ACHN (cell line): ENCODE data around the gene NID1.

ENCODE experiments used
- DNase-seq: peaks from one replicate; pipeline ENCODE4 v3.0.0-alpha.2; 2015
- in situ Hi-C: cut with HindIII; loops from 2 replicates; pipeline ENCODE4 v1.10.0; 2017; ENCODE audit warnings: low sequenced_read_pairs, low pct_ligation_motif_present, low pct_unique_long_range_greater_than_20kb

The NID1 gene

DNA sequence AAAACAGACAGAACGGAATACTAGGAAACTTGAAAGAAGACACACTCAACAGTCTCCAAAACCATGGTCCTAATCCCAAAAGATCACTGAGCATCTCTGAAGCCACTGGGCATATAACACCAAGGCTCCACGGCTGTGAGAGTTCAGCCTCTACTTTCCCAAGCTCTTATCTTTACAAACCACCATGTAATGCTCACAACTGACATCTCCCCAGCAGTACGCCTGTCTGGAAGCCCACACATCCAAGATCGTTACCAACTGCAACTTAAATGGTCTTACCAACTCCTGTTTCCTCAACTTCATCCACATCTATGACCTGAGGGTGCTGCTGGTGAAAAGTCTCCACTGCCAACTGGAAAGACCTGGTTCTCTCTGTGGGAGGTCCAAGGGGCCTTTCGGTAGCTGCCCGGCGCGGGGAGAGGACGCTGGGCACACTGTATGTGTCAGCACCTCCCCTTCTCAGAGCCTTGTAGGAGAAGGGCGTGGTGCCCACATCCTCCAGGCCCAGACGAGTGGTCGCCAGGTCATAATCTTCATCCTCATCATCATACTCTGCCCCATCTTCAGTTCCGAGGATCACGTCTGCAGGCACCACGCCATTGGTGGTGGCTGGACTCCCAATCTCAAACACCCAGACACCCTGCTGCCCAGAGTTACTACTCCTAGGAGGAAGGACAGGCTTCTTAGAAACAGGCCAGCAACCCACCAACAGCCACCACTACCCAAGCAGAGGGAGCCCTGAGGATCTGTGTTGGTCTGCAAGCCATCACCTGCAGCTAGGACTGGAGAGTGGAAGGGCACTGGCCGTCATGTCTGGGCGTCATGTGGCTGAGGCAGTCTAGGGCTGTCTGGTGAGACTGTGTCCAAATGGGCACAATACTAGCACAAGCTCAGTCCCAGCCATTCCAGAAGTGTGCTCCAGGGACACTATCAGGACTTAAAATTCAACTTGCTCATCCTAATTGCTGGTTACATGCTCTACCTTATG is 23.0 kb downstream of the NID1 start:
- in situ Hi-C loops = no loop called here
- no peak for DNase-seq

DNA sequence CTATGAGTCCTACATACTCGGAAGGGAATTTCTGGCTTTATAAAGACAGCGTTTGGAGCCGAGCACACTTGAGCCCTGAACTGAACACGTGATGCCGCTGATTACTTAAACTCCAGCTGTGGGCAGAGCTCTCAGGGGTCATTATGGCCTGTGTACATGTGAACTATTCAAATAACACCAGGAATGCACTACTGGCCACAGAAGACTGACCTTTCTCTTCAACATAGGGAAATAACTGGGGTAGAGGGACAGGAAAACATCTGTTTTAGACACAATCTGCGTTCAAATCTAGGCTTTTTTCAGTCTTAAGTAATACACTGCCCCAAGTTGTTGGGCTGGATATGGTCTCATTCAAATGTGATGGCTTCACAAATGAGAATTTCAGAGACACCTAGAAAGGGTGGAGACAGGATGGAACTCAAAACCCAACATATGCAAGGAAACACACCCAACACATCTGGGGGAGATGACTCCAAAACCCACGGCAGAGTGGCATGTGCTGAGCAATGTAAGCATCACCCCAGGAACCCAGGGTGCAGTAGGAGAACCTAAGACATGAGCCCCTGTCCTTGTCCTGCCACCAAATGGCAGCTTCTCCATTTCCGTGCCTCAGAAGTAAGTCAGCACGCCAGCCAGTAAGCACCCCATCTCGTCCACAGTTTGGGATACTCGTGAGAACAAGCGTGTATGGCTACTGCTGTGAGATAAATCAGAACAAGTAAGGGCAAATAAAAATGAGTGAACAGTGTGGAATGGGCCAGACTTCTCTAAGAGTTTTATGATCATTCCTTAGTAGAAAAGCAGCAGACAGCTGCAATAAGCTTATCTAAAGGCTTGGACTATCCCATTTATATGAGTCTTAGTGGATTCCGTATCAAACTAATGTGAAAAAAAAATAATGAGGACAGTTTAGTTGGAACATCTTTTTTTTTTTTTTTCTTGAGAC is 24.9 kb downstream of the NID1 start:
- in situ Hi-C loops = no loop called here
- DNase-seq = no peak

DNA sequence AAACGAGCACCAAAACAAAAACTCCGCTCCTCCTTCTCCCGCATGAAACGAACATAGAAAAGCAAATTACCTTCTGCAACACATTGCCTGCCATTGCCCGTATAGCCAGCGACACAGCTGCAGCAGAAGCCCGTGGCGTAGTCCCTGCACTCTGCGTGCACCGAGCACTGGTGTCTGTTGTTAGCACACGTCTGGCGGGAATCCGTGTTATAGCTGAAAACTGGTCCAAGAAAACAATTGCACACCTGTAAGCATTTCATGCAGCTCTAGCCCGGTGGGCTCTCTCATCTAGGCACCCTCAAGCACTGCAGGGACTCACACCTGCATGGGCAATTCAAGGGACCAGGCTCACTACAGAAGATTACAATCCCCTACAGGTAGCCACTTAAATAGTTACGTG is 26.9 kb downstream of the NID1 start:
- DNase-seq = no peak
- in situ Hi-C loops = no loop called here

DNA sequence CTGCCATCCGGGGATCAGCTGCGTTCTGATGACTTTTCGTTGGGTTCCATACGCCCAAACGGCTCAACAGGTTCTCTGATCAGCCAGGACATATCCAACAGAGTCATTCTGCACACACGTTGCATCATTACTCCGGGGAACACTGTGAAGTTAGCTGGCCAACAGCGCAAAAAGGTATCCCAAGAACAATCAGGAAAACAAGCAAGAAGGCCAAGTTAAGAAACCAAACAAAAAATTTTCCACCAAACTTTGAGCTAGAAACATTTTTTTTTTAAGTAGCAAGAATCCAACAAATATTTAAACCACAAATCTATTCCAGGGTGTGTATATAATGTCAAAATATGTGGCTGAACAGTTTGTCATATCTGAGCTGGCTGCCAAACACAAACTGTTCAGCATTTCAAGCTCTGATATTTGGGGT is 29.2 kb downstream of the NID1 start:
- in situ Hi-C loops = no loop called here

DNA sequence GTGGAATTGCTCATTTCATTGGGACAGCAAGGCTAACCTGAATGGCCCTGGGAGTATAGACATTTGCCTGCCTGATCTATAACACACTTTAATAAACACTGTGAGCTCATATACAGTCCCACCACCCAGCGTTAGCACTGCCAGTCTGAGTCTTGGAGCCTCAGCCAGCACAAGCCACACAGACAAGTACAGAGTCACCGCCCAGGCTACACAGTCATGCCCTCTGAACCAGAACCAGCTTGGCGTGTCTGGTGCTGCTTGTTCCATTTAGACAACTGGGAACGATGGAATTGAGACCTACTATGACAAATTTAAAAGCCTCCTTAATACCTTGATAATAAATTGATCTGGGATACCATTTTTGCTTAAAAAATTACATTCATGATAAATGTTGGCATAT is 31.6 kb downstream of the NID1 start:
- no peak for DNase-seq
- in situ Hi-C loops = no loop called here

More for the DNA sequence above, 29.2 kb downstream of the NID1 start:
- DNase-seq = no peak

DNA sequence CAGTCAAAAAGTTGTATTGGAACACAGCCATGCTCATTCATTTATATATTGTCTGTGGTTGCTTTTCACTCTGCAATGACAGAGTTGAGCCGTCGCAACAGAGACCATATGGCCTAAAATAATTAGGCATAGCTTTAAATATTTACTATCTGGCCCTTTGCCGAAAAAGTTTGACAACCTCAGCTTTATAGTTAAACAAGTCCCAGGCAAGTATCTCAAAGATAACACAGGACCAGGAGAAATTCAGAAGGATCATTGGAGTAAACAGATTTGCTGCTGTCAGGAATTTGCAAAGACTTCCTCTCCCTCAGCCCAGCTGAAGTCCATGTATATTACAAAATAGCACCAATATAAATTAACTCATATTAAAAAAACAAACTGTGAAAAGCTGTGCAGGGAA is 34.4 kb downstream of the NID1 start:
- in situ Hi-C loops = no loop called here

DNA sequence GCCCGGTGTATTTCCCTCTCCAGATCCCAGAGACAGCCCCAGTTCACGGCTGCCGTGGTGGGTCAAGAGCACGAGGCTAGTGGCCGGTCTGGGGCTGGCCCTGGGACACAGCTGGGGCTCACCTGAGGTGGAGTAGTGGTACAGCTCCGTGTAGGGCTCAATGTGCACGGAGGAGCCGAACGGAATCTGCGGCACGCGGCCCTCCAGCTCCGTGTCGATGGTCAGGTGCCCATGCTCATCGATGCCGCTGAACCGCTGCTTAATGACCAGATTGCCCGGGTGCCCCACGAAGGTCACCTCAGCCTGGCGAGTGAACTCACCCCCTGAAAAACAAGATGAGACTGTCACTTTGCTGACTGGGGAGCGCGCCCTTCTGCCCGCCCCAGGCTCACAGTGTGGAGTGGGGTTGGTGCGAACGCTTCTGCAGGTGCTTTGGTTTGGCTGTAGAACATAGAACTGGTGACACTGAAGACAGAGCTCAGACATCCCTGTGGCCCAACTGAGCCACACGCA is 35.4 kb downstream of the NID1 start:
- no peak for DNase-seq
- in situ Hi-C loops = no loop called here

More for the DNA sequence above, 34.4 kb downstream of the NID1 start:
- DNase-seq = no peak

DNA sequence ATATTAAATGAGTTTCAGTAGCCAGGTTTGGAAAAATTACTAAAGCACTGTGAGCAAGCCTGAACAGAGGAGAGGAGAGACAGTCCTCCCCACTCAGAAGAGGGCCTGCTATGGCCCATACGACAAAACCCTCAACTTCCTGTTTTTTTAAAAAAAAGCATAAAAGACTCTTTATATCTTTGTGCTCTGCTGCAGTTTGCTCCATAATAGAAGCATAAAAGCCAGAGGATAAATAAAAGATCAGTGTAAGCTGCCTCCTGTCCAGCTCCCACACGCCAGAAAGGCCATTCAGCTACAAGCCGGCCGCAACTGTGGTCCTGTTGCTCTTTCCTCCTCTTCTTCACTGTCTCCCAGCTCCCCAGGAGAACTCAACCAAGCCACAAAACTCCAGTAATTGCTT is 37.8 kb downstream of the NID1 start:
- DNase-seq = no peak
- in situ Hi-C loops = no loop called here

DNA sequence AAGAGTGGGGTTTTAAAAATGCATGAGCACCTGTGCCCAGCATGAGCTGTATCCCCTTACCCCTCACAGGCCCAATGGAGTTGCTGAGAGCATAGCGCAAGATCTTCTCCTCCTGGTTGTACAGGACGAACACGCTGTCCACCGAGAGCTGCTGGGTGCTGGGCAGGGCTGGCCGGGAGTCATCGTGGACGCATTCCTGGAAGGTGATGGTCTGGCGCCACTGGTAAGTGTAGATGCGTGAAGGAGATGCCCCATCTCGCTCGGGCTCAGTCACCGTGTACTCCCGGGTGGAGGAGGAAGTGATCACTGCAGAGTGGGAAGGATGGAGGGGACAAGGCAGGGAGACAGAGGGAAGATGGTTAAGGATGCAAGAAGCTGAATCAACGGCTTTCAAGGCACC is 39.1 kb downstream of the NID1 start:
- DNase-seq = no peak
- in situ Hi-C loops = no loop called here

DNA sequence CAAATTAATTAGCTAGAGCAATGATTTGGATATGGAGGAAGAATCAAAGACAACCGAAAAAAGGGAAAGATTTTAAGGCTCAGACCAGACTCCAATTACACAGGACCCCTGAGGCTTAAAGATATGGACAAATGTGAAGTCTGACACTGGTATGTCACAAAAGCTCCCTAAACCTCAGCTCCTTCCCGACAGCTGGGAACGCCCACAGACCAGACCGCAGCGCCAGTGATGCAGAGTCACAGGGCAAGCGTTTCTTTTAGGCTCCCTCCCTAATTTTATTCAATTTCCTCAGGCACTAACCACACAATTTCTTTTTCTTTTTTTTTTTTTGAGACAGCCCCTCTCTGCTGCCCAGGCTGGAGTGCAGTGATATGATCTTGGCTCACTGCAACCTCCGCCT is 40.2 kb downstream of the NID1 start:
- in situ Hi-C loops = no loop called here
- no peak for DNase-seq

DNA sequence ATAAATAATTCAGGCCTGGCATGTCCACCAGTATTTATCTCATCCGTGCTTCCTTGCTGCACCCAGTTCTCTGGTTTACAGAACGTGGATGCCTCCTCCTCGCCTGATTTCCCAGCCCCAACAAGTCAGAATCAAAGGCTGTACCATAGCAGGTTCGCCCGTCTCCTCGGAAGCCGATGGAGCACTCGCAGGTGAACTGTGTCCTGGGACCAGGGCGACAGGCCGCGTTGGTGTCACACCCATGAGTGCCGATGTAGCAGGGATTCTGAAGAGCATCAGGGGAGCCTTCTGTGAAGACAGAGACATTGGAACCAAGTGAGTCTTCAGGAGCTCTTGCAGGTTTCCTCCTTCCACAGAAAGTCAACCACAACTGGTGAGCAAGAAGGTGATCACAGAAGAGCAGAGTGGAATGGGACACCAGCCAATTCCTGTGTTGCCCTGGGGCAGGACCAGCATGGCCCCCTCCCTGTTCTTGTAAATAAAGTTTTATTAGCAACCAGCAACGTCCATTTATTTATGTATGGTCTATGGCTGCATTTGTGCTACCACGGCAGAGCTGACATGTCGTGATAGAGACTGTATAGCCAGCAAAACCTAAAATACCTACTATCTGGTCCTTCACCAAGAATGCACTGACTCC is 40.8 kb downstream of the NID1 start:
- DNase-seq = no peak
- in situ Hi-C loops = no loop called here

DNA sequence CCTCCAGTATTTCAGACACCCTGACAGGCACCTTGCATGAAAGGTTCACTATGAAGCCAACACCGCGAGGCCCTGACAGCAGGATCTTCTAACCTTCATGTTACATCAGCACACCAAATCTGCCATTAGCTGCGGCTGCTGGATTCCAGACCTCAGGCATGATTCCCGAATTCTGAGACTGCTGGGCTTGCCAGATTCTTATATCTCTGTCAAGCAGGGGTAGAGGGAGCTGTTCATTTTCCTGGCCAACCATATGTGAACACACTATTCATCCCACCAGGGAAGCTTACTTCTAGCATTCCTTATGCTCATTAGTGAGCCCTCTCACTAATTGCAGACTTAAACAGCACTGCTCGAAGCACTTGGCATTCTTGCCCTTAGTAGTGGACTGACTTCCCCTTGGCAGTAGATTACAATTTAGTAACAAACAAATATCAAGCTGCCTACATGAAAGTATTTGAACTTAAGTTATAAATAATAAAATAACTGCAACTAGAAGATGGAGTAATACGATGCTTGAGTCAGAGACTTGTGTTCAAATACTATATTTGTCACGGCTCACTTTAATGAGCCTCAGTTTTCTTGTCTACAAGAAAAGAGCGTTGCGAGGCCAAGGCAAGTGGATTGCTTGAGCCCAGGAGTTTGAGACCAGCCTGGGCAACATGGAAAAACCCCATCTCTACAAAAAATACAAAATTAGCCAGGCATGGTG is 43.3 kb downstream of the NID1 start:
- in situ Hi-C loops = no loop called here
- no peak for DNase-seq

DNA sequence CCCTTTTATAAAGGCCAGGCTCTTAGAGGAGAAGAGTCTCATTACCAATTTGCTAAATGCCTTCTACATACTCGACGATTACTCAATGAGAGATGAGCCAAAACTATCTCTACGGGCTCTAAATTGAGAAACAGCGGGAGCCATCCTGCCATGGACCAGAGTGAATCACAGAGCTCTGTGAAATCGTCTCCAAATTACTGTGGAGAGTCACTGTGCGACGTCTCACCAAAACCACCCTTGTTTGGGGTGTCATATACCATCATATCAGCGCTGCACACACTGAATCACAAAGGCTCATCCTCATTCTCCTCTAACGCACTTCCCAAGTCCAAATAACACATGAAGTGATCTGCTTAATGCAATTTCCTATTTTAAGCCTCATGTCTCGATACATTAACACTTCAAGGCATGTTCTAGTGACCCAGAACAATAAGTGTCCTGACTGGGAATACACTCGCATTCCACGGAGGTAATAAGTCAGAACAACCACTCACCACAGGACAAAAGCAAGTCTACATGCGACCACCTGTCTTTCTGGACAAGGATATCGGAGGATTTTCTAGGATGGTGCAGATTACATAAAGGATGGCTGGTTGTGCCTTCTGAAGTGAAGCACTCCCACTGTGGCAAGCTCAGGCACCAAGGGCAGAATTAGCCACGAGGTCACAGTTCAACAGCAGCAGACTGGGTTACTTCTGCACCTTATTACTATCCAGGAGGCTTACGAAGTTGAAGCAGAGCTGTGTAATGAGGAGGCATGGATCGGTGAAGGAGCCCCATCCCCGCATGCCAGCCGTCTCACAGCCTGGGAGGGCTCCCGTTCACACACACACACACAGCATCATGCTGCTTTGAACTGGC is 44.3 kb downstream of the NID1 start:
- peak; percentile 54 for DNase-seq
- in situ Hi-C loops = no loop called here

DNA sequence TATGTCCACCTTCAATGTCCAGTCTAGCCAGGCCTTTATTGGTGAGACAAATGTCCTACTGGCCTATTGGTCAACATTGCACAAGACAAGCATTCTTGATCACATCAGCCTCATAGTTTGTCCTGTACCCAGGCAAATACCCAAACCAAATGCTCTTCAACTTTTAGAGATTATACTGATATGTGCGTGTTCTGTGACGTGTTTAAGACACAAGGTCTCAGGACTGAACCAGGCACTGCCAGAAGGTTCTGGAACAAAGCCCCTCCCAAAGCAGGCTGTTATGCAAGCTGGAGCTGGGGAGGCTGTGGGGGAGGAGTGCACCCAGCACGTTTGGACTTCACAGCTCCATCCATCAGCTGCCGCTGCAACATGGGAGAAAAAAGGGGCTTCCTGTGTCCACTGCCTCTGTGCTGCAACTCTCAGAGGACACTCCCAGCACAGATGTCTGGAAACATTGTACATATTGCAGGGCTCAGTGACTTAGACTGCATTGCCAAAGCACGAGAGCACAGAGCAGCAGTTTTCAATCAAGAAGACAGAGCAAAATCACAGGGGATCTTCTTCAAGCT is 45.9 kb downstream of the NID1 start:
- in situ Hi-C loops = no loop called here
- DNase-seq = no peak

DNA sequence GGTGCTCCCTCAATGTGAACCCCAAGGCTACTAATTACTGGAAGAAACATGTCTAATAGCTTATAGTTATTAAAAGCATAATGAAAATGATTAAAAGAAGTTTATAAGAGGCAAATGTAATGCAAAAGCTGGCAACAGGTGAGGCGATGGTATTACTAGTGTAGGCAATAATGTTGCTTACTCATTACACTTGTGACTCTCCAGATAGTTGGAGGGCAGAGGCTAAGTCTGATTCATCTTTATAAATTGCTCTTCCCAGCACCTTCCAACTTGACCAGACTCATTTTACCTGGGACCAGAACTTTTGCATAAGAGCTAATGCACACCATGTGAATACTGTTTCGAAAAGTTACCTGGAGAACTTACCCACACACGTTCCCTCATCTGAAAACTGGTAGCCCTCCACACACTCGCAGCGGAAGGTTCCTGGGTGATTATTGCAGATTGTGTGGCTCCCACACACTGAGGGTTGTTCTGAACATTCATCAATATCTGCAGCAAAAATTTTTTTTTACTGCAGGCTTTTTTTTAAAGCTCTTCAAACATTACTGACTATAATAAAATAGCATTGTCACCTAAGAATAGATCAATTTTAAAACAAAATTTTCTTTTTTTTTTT is 48.0 kb downstream of the NID1 start:
- peak; percentile 77 for DNase-seq
- in situ Hi-C loops = no loop called here

DNA sequence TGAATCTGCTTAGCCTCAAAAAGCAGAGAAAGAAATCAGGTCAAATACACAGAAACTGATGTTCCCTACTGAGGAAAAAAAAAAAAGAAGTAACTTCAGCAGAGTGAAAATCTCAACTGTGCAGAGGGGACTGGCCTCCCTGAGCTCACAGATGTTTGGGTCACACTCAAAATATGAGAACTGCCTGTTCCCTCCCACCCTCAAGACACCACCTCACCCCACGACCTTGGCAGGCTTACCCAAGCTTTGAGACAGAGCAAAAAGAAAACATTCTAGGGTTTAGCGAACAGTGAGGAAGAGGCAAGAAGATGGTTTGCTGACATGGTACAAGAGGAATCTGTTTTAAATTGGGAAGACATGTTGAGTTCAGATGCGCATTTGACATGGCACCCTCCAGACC is 48.8 kb downstream of the NID1 start:
- in situ Hi-C loops = no loop called here

DNA sequence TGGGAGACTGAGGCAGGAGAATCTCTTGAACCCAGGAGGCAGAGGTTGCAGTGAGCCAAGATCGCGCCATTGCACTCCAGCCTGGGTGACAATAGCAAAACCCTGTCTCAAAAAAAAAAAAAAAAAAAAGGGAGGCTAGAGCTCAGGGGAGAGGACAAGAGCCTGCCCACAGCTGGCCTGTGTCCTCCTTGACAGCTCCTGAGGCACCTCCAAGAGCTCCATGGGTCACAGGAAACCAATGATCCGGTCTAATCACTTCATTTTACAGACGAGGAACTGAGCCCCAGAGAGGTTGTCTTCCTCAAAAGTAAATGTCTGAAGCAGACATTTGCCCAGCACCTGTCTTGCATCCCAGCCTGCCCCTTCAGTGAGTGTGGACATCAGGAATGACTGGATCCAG is 49.4 kb downstream of the NID1 start:
- DNase-seq = no peak
- in situ Hi-C loops = no loop called here

More for the DNA sequence above, 48.8 kb downstream of the NID1 start:
- DNase-seq = no peak
